Stromal cell of bone marrow (primary cell): ENCODE results near the gene STKLD1.
"Not testable (repeated sequence)": the region's sequence is repeated elsewhere in the genome, so short reads cannot be mapped to it uniquely, and the experiment has no call there.

Source experiments
- DNase-seq: peaks from one replicate; pipeline ENCODE4 v3.0.0-alpha.2; 2012; ENCODE audit warnings: low read depth

Gene STKLD1

GRCh38 chr9:133362359-133363044 is 13.7 kb upstream of the STKLD1 start:
- no peak for DNase-seq

- DNase-seq = no peak
These were observed 9.7 kb upstream of the STKLD1 start for GRCh38 chr9:133366435-133366834.

GRCh38 chr9:133367221-133367620 is 8.9 kb upstream of the STKLD1 start:
- DNase-seq = no peak

- no peak for DNase-seq
These were observed 8.4 kb upstream of the STKLD1 start for GRCh38 chr9:133367778-133368177.

- no peak for DNase-seq
These were observed 7.8 kb upstream of the STKLD1 start for GRCh38 chr9:133368249-133368881.

GRCh38 chr9:133369422-133369821 is 6.7 kb upstream of the STKLD1 start:
- DNase-seq = no peak

GRCh38 chr9:133369933-133370332 is 6.2 kb upstream of the STKLD1 start:
- no peak for DNase-seq

- no peak for DNase-seq
These were observed 5.5 kb upstream of the STKLD1 start for GRCh38 chr9:133370685-133371084.

GRCh38 chr9:133371261-133371711 is 4.9 kb upstream of the STKLD1 start:
- DNase-seq = no peak

GRCh38 chr9:133372144-133372543 is 4.0 kb upstream of the STKLD1 start:
- no peak for DNase-seq

GRCh38 chr9:133374612-133375115 is 1.5 kb upstream of the STKLD1 start:
- peak; percentile 45 for DNase-seq

GRCh38 chr9:133375116-133375723 is 946 bp upstream of the STKLD1 start:
- no peak for DNase-seq

GRCh38 chr9:133377280-133377679 is 1.1 kb downstream of the STKLD1 start:
- DNase-seq = not testable (repeated sequence)

GRCh38 chr9:133377721-133378216 is 1.6 kb downstream of the STKLD1 start:
- DNase-seq = peak; percentile 43

GRCh38 chr9:133378408-133378962 is 2.3 kb downstream of the STKLD1 start:
- DNase-seq = no peak

- DNase-seq = no peak
These were observed 3.3 kb downstream of the STKLD1 start for GRCh38 chr9:133379153-133380086.

GRCh38 chr9:133380734-133381133 is 4.6 kb downstream of the STKLD1 start:
- no peak for DNase-seq

- no peak for DNase-seq
These were observed 6.5 kb downstream of the STKLD1 start for GRCh38 chr9:133382507-133383141.

- DNase-seq = no peak
These were observed 7.3 kb downstream of the STKLD1 start for GRCh38 chr9:133383438-133383837.

GRCh38 chr9:133384736-133385321 is 8.7 kb downstream of the STKLD1 start:
- DNase-seq = no peak

- no peak for DNase-seq
These were observed 9.3 kb downstream of the STKLD1 start for GRCh38 chr9:133385452-133385851.
